NCI-H2107 treated with DMSO at 0.1 percent for 48 hours (cell line): ENCODE measurements around the gene SLC22A6.
A peak's percentile ranks its signal among the peaks of the same experiment; 100 is the strongest.

Experiments
- DNase-seq: peaks from one replicate; lab custom pipeline; 2025; ENCODE audit not compliant: unreplicated experiment; lab: John Stamatoyannopoulos, UW

SLC22A6 gene

DNA sequence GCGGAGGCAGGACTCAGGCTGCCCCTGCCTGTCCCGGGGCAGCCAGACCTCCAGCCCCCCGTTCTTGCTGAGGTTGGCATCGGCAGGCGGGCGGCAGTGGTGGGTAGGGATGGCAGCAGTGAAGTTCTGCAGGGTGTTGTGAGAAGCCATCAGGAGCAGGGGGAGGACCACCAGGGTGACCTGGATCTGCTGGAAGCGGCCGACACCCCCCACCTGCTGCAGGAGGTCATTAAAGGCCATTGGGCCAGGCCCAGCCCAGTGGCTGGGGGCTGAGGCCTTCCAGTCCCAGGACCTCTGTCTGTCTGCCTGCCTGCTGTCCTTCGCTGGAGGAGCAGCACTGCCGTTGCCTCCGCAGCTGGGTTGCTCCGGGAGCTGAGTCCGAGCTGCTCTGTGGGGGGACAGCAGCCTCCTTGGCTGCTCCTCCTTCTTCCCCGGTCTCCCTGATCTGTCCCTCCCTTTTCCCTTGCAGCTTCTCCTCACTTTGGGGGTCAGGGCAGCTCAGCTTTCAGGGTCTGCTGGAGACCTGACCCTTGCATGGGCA is at the start of gene SLC22A6:
TSS of gene SLC22A6 (minus strand) at position 517 of the 541 bp plus-strand sequence. CDS start at position 240, 277 bp downstream.
- no peak for DNase-seq

- no peak for DNase-seq
Observed at GRCh38 chr11:63032457-63032856, 47.7 kb upstream of the SLC22A6 start.

GRCh38 chr11:63023841-63024648 is 39.3 kb upstream of the SLC22A6 start:
- peak; percentile 19 for DNase-seq

DNA sequence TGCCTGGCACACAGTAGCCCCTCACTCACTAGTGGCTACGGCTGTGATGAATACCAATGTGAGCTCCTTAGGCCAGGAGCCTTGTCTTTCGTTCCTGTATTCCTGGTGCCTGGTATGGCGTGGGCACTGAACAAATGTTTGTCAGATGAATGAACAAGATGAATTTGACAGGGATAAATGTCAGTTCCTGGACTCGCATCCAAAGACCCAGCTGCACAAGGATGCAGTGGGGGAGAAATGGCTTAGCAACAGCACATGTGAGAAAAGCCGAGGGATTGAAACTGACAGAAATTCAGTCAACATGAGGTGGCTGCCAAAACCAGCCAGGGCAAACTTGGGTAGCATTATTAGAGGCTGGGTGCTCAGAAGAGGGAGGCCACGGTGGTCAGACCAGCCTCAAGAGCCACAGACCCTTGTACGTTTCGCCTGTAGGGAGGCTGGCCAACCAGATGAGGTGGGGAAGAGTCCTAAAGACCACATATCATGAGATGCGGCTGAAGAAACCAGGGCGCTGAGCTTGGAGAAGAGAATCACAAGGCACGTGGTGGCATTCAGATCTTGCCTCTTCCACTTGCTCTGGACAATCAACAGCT is 38.6 kb upstream of the SLC22A6 start:
- no peak for DNase-seq

DNA sequence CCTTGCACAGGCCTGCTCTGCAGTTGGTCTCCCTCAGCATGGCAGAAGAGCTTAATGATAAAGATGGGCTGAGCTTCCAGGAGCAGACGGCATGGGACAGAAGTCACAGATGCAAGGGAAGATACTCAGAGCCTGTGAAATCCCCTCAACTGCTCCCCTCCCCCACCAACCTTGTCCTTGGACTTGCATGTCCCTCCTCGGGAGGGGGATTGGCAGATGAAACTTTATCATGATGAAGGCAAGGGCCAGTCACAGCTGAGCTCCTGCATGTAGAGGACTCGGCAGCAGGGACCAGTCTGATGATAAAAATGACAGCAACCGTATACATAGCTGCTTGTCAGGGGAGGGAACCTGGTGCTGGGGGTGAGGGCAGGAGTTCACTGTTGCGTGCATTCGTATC is 37.7 kb upstream of the SLC22A6 start:
- DNase-seq: no peak

- no peak for DNase-seq
Observed at GRCh38 chr11:63020671-63021291, 36.0 kb upstream of the SLC22A6 start.

DNA sequence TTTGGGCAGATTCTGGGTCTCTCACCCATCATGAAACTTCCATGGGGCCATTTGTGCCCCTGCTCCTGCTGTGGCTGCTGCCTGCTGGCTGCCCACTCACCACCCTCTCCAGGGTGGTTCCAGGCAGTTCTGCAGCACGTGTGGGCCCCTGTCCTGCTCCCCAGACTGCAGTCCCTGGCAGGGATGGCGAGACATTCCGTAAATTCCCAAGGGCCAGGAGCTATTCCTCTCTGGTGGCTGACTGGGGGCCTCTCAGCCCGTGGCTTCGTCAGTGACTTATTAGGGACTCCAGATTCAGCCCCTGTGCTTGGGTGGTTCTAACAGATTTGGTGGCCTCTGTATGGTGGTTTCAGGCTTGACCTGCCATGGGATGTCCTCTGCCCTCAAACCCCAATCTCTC is 34.7 kb upstream of the SLC22A6 start:
- DNase-seq: no peak

DNA sequence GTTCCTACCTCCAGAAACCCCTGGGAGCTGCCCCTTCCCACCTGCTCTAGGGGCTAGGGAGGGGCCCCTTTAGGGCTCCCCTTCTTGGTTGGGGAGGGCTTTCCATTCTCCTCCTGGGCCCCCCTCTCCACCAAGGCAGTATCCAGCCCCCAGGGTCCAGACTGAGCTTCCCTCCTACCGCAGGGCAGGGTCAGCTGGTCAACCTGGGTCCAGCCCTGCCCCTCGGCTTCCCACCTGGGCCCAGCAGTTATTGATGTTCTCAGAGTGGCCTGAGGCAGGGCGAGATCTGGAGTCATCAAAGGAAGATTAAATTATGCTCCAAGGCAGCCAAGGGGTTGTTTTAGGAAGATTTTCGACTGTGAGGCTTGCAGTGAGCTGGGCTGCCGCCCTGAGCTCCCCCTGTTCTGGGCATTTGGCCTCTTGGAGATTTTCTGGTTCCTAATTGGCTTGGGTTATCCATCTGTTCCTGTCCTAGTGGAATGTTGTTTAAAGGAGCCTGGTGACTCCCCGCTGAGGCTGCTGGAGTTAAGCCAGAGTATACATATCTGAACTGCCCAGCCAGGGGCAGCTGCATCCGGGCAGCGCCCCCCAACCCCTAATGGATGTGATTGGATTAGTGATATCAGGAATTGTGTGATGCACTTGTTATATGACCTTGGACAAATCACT is 32.7 kb upstream of the SLC22A6 start:
- DNase-seq: no peak

DNA sequence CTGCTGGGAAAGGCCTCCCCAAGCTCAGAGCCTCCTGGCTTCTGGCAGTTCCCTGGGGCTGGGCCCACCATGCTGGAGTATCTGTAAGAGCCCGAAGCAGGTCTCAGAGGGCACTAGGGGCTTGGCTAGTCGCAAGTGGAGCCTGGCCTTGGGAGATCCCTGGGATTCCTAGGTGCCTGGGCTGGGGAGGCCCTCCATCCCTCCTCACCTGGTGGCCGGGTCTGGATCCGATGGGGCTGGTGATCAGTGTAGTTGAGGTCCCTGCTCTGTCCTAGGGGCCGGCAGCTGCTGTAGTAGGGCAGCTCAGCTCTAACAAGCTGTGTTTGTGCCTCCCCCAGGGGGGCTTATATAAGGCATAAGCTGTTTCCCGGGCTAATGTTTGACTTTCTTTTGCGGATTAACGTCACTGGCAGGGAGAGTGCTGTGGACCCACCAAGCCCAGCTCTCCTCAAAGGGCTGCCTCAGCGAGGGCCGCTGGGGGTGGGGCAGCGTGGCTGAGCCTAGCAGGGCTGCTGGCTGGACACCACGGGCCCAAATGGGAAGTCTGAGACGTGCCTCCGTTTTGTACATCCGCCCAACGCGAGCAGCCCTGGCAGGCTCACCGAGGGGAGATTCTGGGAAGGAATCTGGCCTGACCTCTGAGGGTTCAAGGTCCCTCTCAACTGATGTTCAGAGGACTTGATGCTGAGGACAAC is 30.9 kb upstream of the SLC22A6 start, which contains the start of gene SLC22A8:
TSS of gene SLC22A8 (minus strand) at position 321 of the 695 bp plus-strand sequence. CDS start 883 bp downstream, outside the sequence.
- no peak for DNase-seq

GRCh38 chr11:63014408-63015055 is 29.8 kb upstream of the SLC22A6 start:
- DNase-seq: no peak

- DNase-seq: no peak
Observed at GRCh38 chr11:63012839-63013238, 28.1 kb upstream of the SLC22A6 start.

DNA sequence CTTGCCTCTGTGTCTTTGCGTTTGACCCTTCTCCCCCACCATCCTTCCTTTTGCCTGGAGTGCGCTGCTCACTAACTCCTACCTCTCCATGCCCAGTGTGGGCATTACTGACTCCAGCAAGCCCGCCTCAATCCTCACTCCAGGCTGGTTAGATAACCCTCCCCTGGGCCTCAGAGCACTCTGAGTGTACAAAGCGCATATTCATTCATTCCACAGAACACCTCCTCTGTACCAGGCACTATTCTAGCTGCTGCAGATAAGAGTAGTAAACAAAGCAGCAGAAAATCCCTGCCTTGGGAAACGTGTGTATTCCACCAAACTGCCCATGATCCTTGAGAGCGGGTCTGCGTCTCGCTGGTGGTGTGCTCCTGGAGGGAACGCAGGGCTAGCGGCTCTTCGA is 27.7 kb upstream of the SLC22A6 start:
- DNase-seq: no peak

- DNase-seq: no peak
Observed at GRCh38 chr11:63010934-63011439, 26.2 kb upstream of the SLC22A6 start.

GRCh38 chr11:63007920-63008319 is 23.2 kb upstream of the SLC22A6 start:
- DNase-seq: no peak

DNA sequence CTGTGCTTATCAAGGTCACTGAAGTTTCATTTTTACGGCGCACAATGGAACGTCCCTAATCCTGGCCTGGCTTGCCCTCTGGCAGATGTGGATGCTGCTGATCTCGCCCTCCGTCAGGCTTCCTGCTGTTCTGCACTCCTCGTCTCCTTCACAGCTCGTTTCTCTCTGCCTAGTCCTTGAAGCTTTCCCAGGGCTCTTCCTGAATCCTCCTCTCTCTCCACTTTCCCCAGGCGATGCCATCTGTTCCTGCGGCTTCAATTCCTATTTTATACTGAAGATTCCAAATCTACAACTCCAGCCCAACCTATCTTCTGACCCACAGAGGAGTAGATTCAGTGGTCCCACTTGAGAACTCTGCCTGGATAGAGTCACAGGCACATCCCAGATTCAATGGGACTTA is 16.7 kb upstream of the SLC22A6 start:
- no peak for DNase-seq

- no peak for DNase-seq
Observed at GRCh38 chr11:62999649-63000048, 14.9 kb upstream of the SLC22A6 start.

DNA sequence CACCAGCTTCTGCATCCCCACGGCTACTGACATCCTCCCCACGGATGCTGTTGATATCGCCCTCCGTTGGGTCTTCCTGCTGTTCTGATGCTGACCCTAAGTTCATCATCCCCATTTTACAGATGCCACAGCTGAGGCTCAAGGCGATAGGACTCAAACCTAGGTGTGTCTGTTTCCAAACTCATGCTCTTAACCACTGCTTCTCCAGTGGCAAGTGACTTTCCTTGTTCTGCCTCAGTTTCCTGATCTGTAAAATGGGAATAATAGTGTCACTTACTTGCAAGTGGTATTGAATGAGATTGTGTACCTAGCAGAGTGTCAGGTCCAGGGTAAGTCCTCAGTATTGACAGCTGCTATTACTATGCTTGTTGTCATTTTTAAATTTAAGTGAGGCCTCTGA is 14.4 kb upstream of the SLC22A6 start:
- DNase-seq: no peak

GRCh38 chr11:62996271-62996670 is 11.5 kb upstream of the SLC22A6 start:
- DNase-seq: no peak

GRCh38 chr11:62994775-62995174 is 10.0 kb upstream of the SLC22A6 start:
- no peak for DNase-seq

DNA sequence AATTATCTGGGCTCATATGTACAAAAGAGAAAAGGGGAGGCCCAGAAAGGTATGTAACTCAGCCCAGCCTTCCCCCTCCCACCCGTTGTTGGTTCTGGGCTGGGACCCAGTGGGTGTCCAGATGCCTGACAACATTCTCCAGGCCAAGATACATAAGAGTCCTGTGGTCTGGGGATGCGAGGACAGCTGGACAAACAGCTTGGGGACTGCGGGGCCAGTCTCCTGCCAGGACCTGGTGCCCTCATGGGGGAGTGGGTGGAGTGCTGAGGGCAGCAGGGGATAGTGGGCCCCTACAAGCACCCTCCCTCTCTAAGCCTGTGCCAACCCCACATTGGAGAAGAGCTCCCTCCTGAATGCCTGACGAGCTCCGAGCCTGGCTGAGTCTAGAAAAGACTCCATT is 3.5 kb upstream of the SLC22A6 start:
- no peak for DNase-seq
